GM12878 (cell line): Measurements from ENCODE around the gene BAZ2B. TPM values are rescaled to one million over a fixed set of nuclear protein-coding genes. Genes with fewer than 3 reads are reported as not detected.

Experiments used
- ATAC-seq: fragments of 200-7000 bp; cut with Tn5 transposase; 3 replicates; pipeline ENCODE4 v1.9.1; 2020; ENCODE audit warnings: mild to moderate bottlenecking, moderate library complexity
- BruUV-seq: library from RNA; stranded (reverse); fragments of 400-500 nt; replicated peaks from 2 replicates; lab custom pipeline; 2021; lab: Mats Ljungman, UMichigan
- CTCF ChIA-PET: fragments of 300-600 bp; sonication (Branson Sonifier 250); formaldehyde crosslinking; extraction: SDS; loops from one replicate; lab custom pipeline; 2021; ENCODE audit warnings: inconsistent platforms; lab: Yijun Ruan, JAX
- POLR2A ChIA-PET: fragments of 350-600 bp; formaldehyde crosslinking; extraction: SDS; loops from one replicate; lab custom pipeline; 2021; ENCODE audit warnings: inconsistent platforms; lab: Charles Lee
- RAD21 ChIA-PET: fragments of 300-600 bp; sonication (Branson Sonifier 250); formaldehyde crosslinking; loops from one replicate; lab custom pipeline; 2023; ENCODE audit warnings: antibody characterized with exemption; ENCODE audit not compliant: unreplicated experiment; lab: Charles Lee
- SMC1A ChIA-PET: fragments of 300-600 bp; sonication (Branson Sonifier 250); formaldehyde crosslinking; loops from one replicate; lab custom pipeline; 2023; ENCODE audit not compliant: unreplicated experiment, uncharacterized antibody; lab: Charles Lee
- DNase-seq: peaks from one replicate; pipeline ENCODE4 v3.0.0-alpha.2; 2011; ENCODE audit warnings: low read depth, low spot score
- FAIRE-seq: peaks from 3 replicates; lab custom pipeline; 2011; peaks lifted over from hg19 to GRCh38; lab: Jason Lieb, UNC
- H2AFZ ChIP-seq: 2 replicates; pipeline ENCODE4 v1.6.0; 2011; ENCODE audit warnings: low read depth, low read length, control low read depth; ENCODE audit not compliant: control insufficient read depth
- H3K27ac ChIP-seq: 2 replicates; pipeline ENCODE4 v1.5.1; 2011; ENCODE audit warnings: control low read depth; ENCODE audit not compliant: control insufficient read depth, insufficient read depth
- H3K27me3 ChIP-seq, 2 experiments: replicated peaks in 1 of 2; 2 replicates each; pipeline versions ENCODE4 v1.6.0 to v1.6.1; 2011; ENCODE audit warnings: low read length in 1 of 2; ENCODE audit not compliant: control insufficient read depth in 2 of 2, insufficient read depth in 2 of 2
- H3K36me3 ChIP-seq, 2 experiments: 2 replicates each; pipeline ENCODE4 v1.5.1; 2011; ENCODE audit warnings: low read length in 1 of 2; ENCODE audit not compliant: control insufficient read depth in 2 of 2, insufficient read depth in 2 of 2
- H3K4me1 ChIP-seq: 2 replicates; pipeline ENCODE4 v1.6.1; 2011; ENCODE audit warnings: mild to moderate bottlenecking, low read length, moderate library complexity, mixed read lengths; ENCODE audit not compliant: control insufficient read depth, insufficient read depth
- H3K4me2 ChIP-seq: 2 replicates; pipeline ENCODE4 v1.6.0; 2011; ENCODE audit warnings: control low read depth; ENCODE audit not compliant: control insufficient read depth, insufficient read depth
- H3K4me3 ChIP-seq: fragments of 200-600 bp; sonication (generic); 2 replicates; pipeline ENCODE4 v1.5.1; 2016
- H3K79me2 ChIP-seq: 2 replicates; pipeline ENCODE4 v1.6.0; 2011; ENCODE audit warnings: low read length; ENCODE audit not compliant: control insufficient read depth, insufficient read depth
- H3K9ac ChIP-seq: 2 replicates; pipeline ENCODE4 v1.8.0; 2011; ENCODE audit warnings: low read length, control low read depth, mixed read lengths; ENCODE audit not compliant: control insufficient read depth, insufficient read depth
- H3K9me3 ChIP-seq: replicated peaks from 3 replicates; pipeline ENCODE4 v1.5.1; 2011; ENCODE audit warnings: mild to moderate bottlenecking, low read length; ENCODE audit not compliant: control insufficient read depth, insufficient read depth
- H4K20me1 ChIP-seq: 2 replicates; pipeline ENCODE4 v1.6.0; 2011; ENCODE audit not compliant: control insufficient read depth, insufficient read depth
- CBFB ChIP-seq: IDR thresholded peaks from 2 replicates; pipeline ENCODE4 v1.6.1; 2016; ENCODE audit warnings: antibody characterized with exemption, low read depth
- E2F8 ChIP-seq: fragments of 450-650 bp; IDR thresholded peaks from 2 replicates; pipeline ENCODE4 v1.6.1; 2018; ENCODE audit warnings: mild to moderate bottlenecking, low read depth, moderate library complexity; ENCODE audit not compliant: partially characterized antibody
- GABPA ChIP-seq: IDR thresholded peaks from 2 replicates; pipeline ENCODE4 v1.6.1; 2014; ENCODE audit warnings: antibody characterized with exemption, low read depth, mild to moderate bottlenecking, inconsistent platforms
- RAD21 ChIP-seq: IDR thresholded peaks from 2 replicates; pipeline ENCODE4 v1.6.1; 2011; ENCODE audit warnings: mild to moderate bottlenecking, low read depth, low read length, moderate library complexity; ENCODE audit not compliant: insufficient read depth
- SMARCA5 ChIP-seq: fragments of 450-650 bp; IDR thresholded peaks from 2 replicates; pipeline ENCODE4 v1.6.1; 2017; ENCODE audit warnings: mild to moderate bottlenecking
- WRNIP1 ChIP-seq: IDR thresholded peaks from 2 replicates; pipeline ENCODE4 v1.6.1; 2011; ENCODE audit warnings: low read depth, low read length, improper control_type of control experiment, borderline replicate concordance
- ZNF207 ChIP-seq: fragments of 450-650 bp; IDR thresholded peaks from 2 replicates; pipeline ENCODE4 v1.6.1; 2014; ENCODE audit warnings: antibody characterized with exemption, mild to moderate bottlenecking, borderline replicate concordance
- WGBS: methylation state at CpG from one replicate; pipeline ENCODE4 v1.1.6; 2016; ENCODE audit warnings: low lambda C conversion rate; ENCODE audit not compliant: insufficient replicate concordance, insufficient coverage; ENCODE audit errors: missing lambda C conversion rate; 5-methylcytosine and 5-hydroxymethylcytosine counted together
- in situ Hi-C: fragments of 300-500 bp; cut with MboI; formaldehyde crosslinking; loops from 9 replicates; pipeline ENCODE4 v1.14.3; 2018; ENCODE audit warnings: mixed read lengths
- intact Hi-C: fragments of 100-400 bp; cut with micrococcal nuclease; formaldehyde crosslinking; loops from one replicate; pipeline ENCODE4 v1.14.2; 2022; ENCODE audit not compliant: unreplicated experiment
- polyA plus RNA-seq, 11 experiments: library from polyadenylated mRNA; depleted of rRNA in 4 of 11; unstranded in 6 of 11; stranded (reverse) in 5 of 11; fragments of >200 nt; fragmentation: Nextera tagmentation in 4 of 11; fragmentation: Illumina TruSeq in 1 of 11; extraction: Ambion mirVana in 4 of 11; extraction: Trizol in 1 of 11; gene quantifications; 1 replicate in 1 of 11; 2 replicates in 10 of 11; pipeline versions ENCODE4 v1.2.1 to v1.2.3, GENCODE V29; 2011 to 2016; ENCODE audit warnings: inconsistent platforms in 2 of 11, missing spikeins in 2 of 11, low read depth in 1 of 11
- total RNA-seq, 4 experiments: library from RNA; depleted of rRNA in 3 of 4; stranded (reverse); fragments of >200 nt in 3 of 4; fragmentation: Illumina TruSeq in 1 of 4; extraction: Trizol in 1 of 4; gene quantifications; 2 replicates each; pipeline versions ENCODE4 v1.2.1 to v1.2.3, GENCODE V29; 2013 to 2021

Gene BAZ2B
- total and polyA plus RNA-seq, 10 of the 15 experiments (the other 5 are each of a cell fraction or from before 2014, with no cell fraction given) = 8.8 to 49.7 (median 24.7) TPM

DNA sequence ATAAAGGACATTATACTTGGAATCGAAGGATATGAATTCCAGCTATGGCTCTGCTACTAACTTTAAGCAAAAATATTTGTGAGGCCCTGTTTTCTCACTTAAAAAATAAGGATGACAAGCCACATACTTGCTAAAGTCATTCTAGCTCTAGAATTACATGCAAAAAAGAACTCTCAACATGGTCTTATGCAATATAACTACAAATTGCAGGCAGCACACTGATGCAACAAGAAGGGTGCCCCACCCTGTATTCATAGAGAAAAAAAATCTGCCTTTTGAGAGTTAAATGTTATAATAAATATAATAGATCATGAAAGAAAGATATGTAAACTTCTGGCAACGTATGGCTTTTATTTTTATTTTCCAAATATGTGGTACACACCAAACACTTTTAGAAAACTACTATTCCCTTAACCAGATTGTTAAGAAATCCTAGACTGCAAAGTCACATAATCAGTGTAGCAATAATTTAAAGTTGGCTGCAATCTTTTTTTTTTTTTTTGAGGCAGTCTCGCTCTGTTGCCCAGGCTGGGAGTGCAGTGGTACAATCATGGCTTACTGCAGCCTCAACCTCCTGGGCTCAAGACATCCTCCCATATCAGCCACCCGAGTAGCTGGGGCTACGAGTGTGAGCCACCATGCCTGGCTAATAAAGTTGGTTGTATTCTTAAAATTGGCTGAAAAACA lies 289.6 kb downstream of the BAZ2B start:
- H3K27me3 ChIP-seq = no peaks in the 10 kb centered on the region
- 0 out of 4 replicates have a peak, but pooled peaks cover 0 to 2% of the 10 kb centered on the region in 2 experiments for H3K36me3 ChIP-seq
- DNase-seq (no peak), FAIRE-seq (no peak), ATAC-seq (no peak)
- ChIA-PET SMC1A (interaction anchor here (0.6 to 1.2 kb wide), 2 partner anchors 28 to 216 kb away, joined by 3 read pairs; no protein-coding TSS in a partner anchor), POLR2A (interaction anchor here (0.6 kb wide), 1 partner anchor 242 kb away, joined by 3 read pairs; no protein-coding TSS in a partner anchor), CTCF (interaction anchor here (1.0 to 1.6 kb wide), 2 partner anchors 61 to 385 kb away, joined by 3 read pairs; partner anchors contain the start of gene MARCHF7), RAD21 (no interaction called here)
- no peaks in the 10 kb centered on the region for H4K20me1 ChIP-seq
- BruUV-seq = no TSS peak
- no peak overlapping the region for H2AFZ ChIP-seq
- H3K79me2 ChIP-seq = no peaks in the 10 kb centered on the region
- no peak overlapping the region for H3K27ac ChIP-seq
- no peak for TF ChIP-seq ZNF207
- no peak for TF ChIP-seq CBFB
- TF ChIP-seq SMARCA5 = no peak
- no peak for TF ChIP-seq E2F8
- TF ChIP-seq GABPA = no peak
- TF ChIP-seq WRNIP1 = no peak
- no peak for TF ChIP-seq RAD21
- H3K4me1 ChIP-seq = no peaks in the 10 kb centered on the region
- no peak overlapping the region for H3K4me3 ChIP-seq
- no peaks in the 10 kb centered on the region for H3K9me3 ChIP-seq
- H3K9ac ChIP-seq = no peak overlapping the region
- H3K4me2 ChIP-seq = no peak overlapping the region
- in situ Hi-C loops = no loop called here
- 78% methylated on average over 5 of the region's 5 CpGs for whole genome bisulfite sequencing
- intact Hi-C loops = no loop called here
